Esophagus muscularis mucosa (tissue), 4 donors: ENCODE results near the gene PPL. TPM values are rescaled to one million over a fixed set of nuclear protein-coding genes. Genes with fewer than 3 reads are reported as not detected.
A peak's percentile ranks its signal among the peaks of the same experiment; 100 is the strongest.

Source experiments
- DNase-seq: peaks from one replicate; pipeline ENCODE4 v3.0.0-alpha.2; 2017; ENCODE audit errors: extremely low spot score
- H3K27ac ChIP-seq, 4 donors: fragments of 200-600 bp; sonication (generic); replicated peaks in 1 of 4; 1 replicate in 3 of 4; 2 replicates in 1 of 4; pipeline ENCODE4 v1.5.1; 2016 to 2019; ENCODE audit warnings: mild to moderate bottlenecking in 1 of 4
- H3K27me3 ChIP-seq, 4 donors: fragments of 200-600 bp; sonication (generic); one replicate each; pipeline versions ENCODE4 v1.5.1 to v1.6.0; 2016 to 2019
- H3K36me3 ChIP-seq, 4 donors: fragments of 200-600 bp; sonication (generic); one replicate each; pipeline ENCODE4 v1.5.1; 2016 to 2019
- H3K4me1 ChIP-seq, 4 donors: fragments of 200-600 bp; sonication (generic); one replicate each; pipeline ENCODE4 v1.5.1; 2016 to 2019
- H3K4me3 ChIP-seq, 4 donors: fragments of 200-600 bp; sonication (generic); 1 replicate in 2 of 4; 2 replicates in 2 of 4; pipeline ENCODE4 v1.5.1; 2016 to 2019; ENCODE audit warnings: mild to moderate bottlenecking in 4 of 4, moderate library complexity in 1 of 4
- H3K9me3 ChIP-seq, 4 donors: fragments of 200-600 bp; sonication (generic); 1 replicate in 3 of 4; 2 replicates in 1 of 4; pipeline ENCODE4 v1.5.1; 2016 to 2019
- EP300 ChIP-seq: sonication (generic); formaldehyde crosslinking; IDR thresholded peaks from one replicate; pipeline ENCODE4 v1.6.1; 2017; ENCODE audit warnings: antibody characterized with exemption
- POLR2A ChIP-seq: fragments of 450-650 bp; IDR thresholded peaks from one replicate; pipeline ENCODE4 v1.6.1; 2017; ENCODE audit warnings: antibody characterized with exemption, moderate library complexity, mild to moderate bottlenecking, low read depth
- POLR2AphosphoS5 ChIP-seq, 2 donors: sonication (generic); formaldehyde crosslinking; IDR thresholded peaks; one replicate each; pipeline ENCODE4 v1.6.1; 2017; ENCODE audit warnings: antibody characterized with exemption in 2 of 2
- WGBS: methylation state at CpG from one replicate; pipeline ENCODE4 v1.1.5; 2018; 5-methylcytosine and 5-hydroxymethylcytosine counted together
- intact Hi-C: fragments of 100-400 bp; cut with DNase I; formaldehyde crosslinking; loops from one replicate; pipeline ENCODE4 v1.15.1; 2023
- total RNA-seq, 4 donors: library from RNA; depleted of rRNA; stranded (reverse); fragments of >200 nt; gene quantifications; one replicate each; pipeline versions ENCODE4 v1.1.0 to v1.2.1, GENCODE V29; 2016
- TF ChIP-seq, protein P1 (sequence below), 3 experiments: fragments of 200-600 bp in 2 of 3; fragments of 450-650 bp in 1 of 3; sonication (generic) in 2 of 3; IDR thresholded peaks; one replicate each; pipeline ENCODE4 v1.5.1; 2017 to 2019; ENCODE audit warnings: antibody characterized with exemption in 3 of 3, mild to moderate bottlenecking in 2 of 3, moderate library complexity in 1 of 3

PPL gene
- total RNA-seq, 4 donors from 2014 or later, result 36.3 to 78.4 (median 57.4) TPM

DNA sequence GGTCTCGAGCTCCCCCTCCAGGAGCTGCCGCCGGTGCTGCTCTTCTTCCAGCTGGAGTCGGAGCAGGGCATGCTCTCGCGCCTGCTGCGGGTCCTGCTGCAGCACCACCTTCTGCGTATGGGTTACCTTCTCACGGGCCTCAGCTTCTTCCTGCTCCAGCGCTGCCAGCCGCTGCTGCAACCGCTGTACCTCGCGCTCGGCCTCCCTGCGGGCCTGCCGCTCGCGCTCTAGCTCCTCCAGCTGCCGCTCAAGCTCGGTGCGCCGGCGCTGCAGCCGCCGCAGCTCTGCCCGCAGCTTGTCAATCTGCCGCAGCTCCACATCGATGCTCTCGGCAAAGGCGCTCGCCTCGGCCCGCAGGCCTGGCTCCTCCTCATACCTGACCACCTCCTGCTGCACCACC, 52.7 kb downstream of the PPL start:
- peaks cover 87 to 97% (median 92%) of the 10 kb centered on the region in 4 donors for H3K36me3 ChIP-seq
- TF ChIP-seq, protein P1, sequence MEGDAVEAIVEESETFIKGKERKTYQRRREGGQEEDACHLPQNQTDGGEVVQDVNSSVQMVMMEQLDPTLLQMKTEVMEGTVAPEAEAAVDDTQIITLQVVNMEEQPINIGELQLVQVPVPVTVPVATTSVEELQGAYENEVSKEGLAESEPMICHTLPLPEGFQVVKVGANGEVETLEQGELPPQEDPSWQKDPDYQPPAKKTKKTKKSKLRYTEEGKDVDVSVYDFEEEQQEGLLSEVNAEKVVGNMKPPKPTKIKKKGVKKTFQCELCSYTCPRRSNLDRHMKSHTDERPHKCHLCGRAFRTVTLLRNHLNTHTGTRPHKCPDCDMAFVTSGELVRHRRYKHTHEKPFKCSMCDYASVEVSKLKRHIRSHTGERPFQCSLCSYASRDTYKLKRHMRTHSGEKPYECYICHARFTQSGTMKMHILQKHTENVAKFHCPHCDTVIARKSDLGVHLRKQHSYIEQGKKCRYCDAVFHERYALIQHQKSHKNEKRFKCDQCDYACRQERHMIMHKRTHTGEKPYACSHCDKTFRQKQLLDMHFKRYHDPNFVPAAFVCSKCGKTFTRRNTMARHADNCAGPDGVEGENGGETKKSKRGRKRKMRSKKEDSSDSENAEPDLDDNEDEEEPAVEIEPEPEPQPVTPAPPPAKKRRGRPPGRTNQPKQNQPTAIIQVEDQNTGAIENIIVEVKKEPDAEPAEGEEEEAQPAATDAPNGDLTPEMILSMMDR (IDR thresholded peaks at IDR 0.05), result no peak
- no peak for TF ChIP-seq POLR2AphosphoS5 (IDR thresholded peaks at IDR 0.05)
- no peak for TF ChIP-seq EP300
- no peak for TF ChIP-seq POLR2A
- 94% methylated on average over 29 of the region's 34 CpGs for whole genome bisulfite sequencing

GRCh38 chr16:4883501-4883900, 53.4 kb downstream of the PPL start:
- Histone ChIP-seq H3K4me1 (peaks cover 11 to 17% (median 14%) of the 10 kb centered on the region in 4 donors), H3K4me3 (no peak overlapping the region), H3K36me3 (peaks cover 91 to 100% (median 96%) of the 10 kb centered on the region in 4 donors), H3K27me3 (no peaks in the 10 kb centered on the region), H3K27ac (no peak overlapping the region), H3K9me3 (no peaks in the 10 kb centered on the region)
- no peak for DNase-seq
- TF ChIP-seq, protein P1 (IDR thresholded peaks at IDR 0.05), result no peak
- TF ChIP-seq POLR2A, result no peak
- no peak for TF ChIP-seq POLR2AphosphoS5 (IDR thresholded peaks at IDR 0.05)
- no peak for TF ChIP-seq EP300
- 95% methylated on average over 22 of the region's 25 CpGs for WGBS
- intact Hi-C loops, result no loop called here

More for the DNA sequence above, 52.7 kb downstream of the PPL start:
- H3K27ac ChIP-seq, result no peak overlapping the region
- DNase-seq, result no peak
- H3K27me3 ChIP-seq, result no peaks in the 10 kb centered on the region
- intact Hi-C loops, result no loop called here
- H3K4me3 ChIP-seq, result no peak overlapping the region
- peaks cover 11 to 17% (median 14%) of the 10 kb centered on the region in 4 donors for H3K4me1 ChIP-seq
- H3K9me3 ChIP-seq, result no peaks in the 10 kb centered on the region

GRCh38 chr16:4882633-4883285, 54.2 kb downstream of the PPL start:
- Histone ChIP-seq H3K27me3 (no peaks in the 10 kb centered on the region), H3K4me3 (no peak overlapping the region), H3K9me3 (no peaks in the 10 kb centered on the region), H3K36me3 (peaks cover 93 to 100% (median 99%) of the 10 kb centered on the region in 4 donors), H3K4me1 (peaks cover 11 to 17% (median 14%) of the 10 kb centered on the region in 4 donors), H3K27ac (peak overlapping the region in 1 of 4 donors; percentile 20)
- TF ChIP-seq POLR2A (no peak), POLR2AphosphoS5 (IDR thresholded peaks at IDR 0.05) (no peak), EP300 (no peak)
- TF ChIP-seq, protein P1 (IDR thresholded peaks at IDR 0.05), result no peak
- WGBS, result 62% methylated on average over 10 of the region's 11 CpGs
- intact Hi-C loops, result no loop called here
- no peak for DNase-seq

GRCh38 chr16:4882000-4882632, 54.8 kb downstream of the PPL start:
- no peak for DNase-seq
- intact Hi-C loops, result no loop called here
- 69% methylated on average over 14 of the region's 14 CpGs for WGBS
- peak overlapping the region in 1 of 4 donors; percentile 26 for H3K27ac ChIP-seq
- no peak overlapping the region for H3K4me3 ChIP-seq
- no peaks in the 10 kb centered on the region for H3K27me3 ChIP-seq
- TF ChIP-seq, protein P1 (IDR thresholded peaks at IDR 0.05), result no peak
- TF ChIP-seq POLR2A (no peak), POLR2AphosphoS5 (IDR thresholded peaks at IDR 0.05) (no peak), EP300 (no peak)
- H3K4me1 ChIP-seq, result peaks cover 11 to 17% (median 14%) of the 10 kb centered on the region in 4 donors
- peaks cover 92 to 100% (median 99%) of the 10 kb centered on the region in 4 donors for H3K36me3 ChIP-seq
- no peaks in the 10 kb centered on the region for H3K9me3 ChIP-seq
